Fibroblast of lung (primary cell): ENCODE data around the gene SELENOS.

Experiments used
- EZH2 ChIP-seq: IDR thresholded peaks from 2 replicates; pipeline ENCODE4 v1.5.1; 2012; ENCODE audit warnings: low read length, control low read depth, mild to moderate bottlenecking; ENCODE audit errors: missing control alignments
- TF ChIP-seq, protein P1 (sequence below), 2 donors: IDR thresholded peaks in 1 of 2; conservative IDR thresholded peaks in 1 of 2; 1 replicate in 1 of 2; 2 replicates in 1 of 2; pipeline ENCODE4 v1.5.1; 2011 to 2012; ENCODE audit warnings: low read length in 2 of 2, control low read depth in 1 of 2, inconsistent platforms in 1 of 2, low read depth in 1 of 2, mild to moderate bottlenecking in 1 of 2

DNA sequence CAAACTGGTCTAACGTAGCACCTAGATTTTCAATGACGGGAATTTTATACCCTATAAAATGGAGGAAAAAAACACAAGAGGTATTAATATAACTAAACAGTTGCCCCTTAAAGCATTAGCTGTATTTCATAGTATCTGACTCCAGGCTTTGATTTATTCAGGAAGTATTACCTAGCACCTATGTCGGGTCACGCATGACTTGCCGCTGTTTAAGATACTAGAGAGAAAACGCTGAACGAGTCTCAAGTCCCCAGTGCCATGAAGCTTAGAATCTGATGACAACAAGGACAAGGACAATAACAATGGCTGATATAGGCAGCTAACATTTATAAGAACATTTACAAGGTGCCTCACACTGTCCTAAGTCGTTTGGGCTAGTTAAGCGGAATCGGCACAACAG is 15.8 kb upstream of the SELENOS start:
- TF ChIP-seq, protein P1, sequence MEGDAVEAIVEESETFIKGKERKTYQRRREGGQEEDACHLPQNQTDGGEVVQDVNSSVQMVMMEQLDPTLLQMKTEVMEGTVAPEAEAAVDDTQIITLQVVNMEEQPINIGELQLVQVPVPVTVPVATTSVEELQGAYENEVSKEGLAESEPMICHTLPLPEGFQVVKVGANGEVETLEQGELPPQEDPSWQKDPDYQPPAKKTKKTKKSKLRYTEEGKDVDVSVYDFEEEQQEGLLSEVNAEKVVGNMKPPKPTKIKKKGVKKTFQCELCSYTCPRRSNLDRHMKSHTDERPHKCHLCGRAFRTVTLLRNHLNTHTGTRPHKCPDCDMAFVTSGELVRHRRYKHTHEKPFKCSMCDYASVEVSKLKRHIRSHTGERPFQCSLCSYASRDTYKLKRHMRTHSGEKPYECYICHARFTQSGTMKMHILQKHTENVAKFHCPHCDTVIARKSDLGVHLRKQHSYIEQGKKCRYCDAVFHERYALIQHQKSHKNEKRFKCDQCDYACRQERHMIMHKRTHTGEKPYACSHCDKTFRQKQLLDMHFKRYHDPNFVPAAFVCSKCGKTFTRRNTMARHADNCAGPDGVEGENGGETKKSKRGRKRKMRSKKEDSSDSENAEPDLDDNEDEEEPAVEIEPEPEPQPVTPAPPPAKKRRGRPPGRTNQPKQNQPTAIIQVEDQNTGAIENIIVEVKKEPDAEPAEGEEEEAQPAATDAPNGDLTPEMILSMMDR (conservative IDR thresholded peaks at IDR 0.05 in 1 of 2, IDR thresholded peaks at IDR 0.05 in 1 of 2; ENCODE audit: low read depth in 1 of 2, low read length in 2 of 2): no peak
- no peak for TF ChIP-seq EZH2
